Transverse colon (tissue), 4 donors: ENCODE measurements around the gene MOCS1. TPM values are rescaled to one million over a fixed set of nuclear protein-coding genes. Genes with fewer than 3 reads are reported as not detected.

Experiments used
- DNase-seq: peaks from one replicate; pipeline ENCODE4 v3.0.0-alpha.2; 2019
- H3K27ac ChIP-seq, 4 donors: fragments of 200-600 bp; sonication (generic); 2 replicates each; pipeline ENCODE4 v1.5.1; 2016 to 2018; ENCODE audit warnings: inconsistent platforms in 4 of 4
- H3K27me3 ChIP-seq: fragments of 200-600 bp; sonication (generic); 2 replicates; pipeline ENCODE4 v1.5.1; 2017; ENCODE audit warnings: inconsistent platforms
- H3K36me3 ChIP-seq, 4 donors: fragments of 200-600 bp; sonication (generic); 2 replicates each; pipeline ENCODE4 v1.5.1; 2017 to 2019; ENCODE audit warnings: inconsistent platforms in 4 of 4
- H3K4me1 ChIP-seq, 4 donors: fragments of 200-600 bp; sonication (generic); 2 replicates each; pipeline ENCODE4 v1.5.1; 2017 to 2020; ENCODE audit warnings: inconsistent platforms in 4 of 4
- H3K4me3 ChIP-seq, 4 donors: fragments of 200-600 bp; sonication (generic); 1 replicate in 1 of 4; 2 replicates in 3 of 4; pipeline versions ENCODE4 v1.5.1 to v1.6.1; 2017 to 2019; ENCODE audit warnings: inconsistent platforms in 4 of 4
- H3K9me3 ChIP-seq, 2 donors: fragments of 200-600 bp; sonication (generic); 2 replicates each; pipeline ENCODE4 v1.5.1; 2017 to 2019; ENCODE audit warnings: inconsistent platforms in 2 of 2
- EP300 ChIP-seq: sonication (generic); formaldehyde crosslinking; IDR thresholded peaks from one replicate; pipeline ENCODE4 v1.6.1; 2017; ENCODE audit warnings: antibody characterized with exemption, low read depth
- POLR2A ChIP-seq: fragments of 450-650 bp; IDR thresholded peaks from one replicate; pipeline ENCODE4 v1.6.1; 2016; ENCODE audit warnings: antibody characterized with exemption, mild to moderate bottlenecking, moderate library complexity
- POLR2AphosphoS5 ChIP-seq, 3 donors: sonication (generic); formaldehyde crosslinking; IDR thresholded peaks; one replicate each; pipeline ENCODE4 v1.6.1; 2016; ENCODE audit warnings: antibody characterized with exemption in 3 of 3
- WGBS, 2 donors: methylation state at CpG; one replicate each; pipeline ENCODE4 v1.1.5; 2018; ENCODE audit warnings: low coverage in 1 of 2; 5-methylcytosine and 5-hydroxymethylcytosine counted together
- in situ Hi-C, 4 donors: fragments of 200-750 bp; cut with MboI; loops; one replicate each; pipeline versions ENCODE4 v1.15.0 to v1.15.1; 2017; ENCODE audit warnings: low sequenced_read_pairs in 3 of 4, low pct_ligation_motif_present in 1 of 4, low pct_unique_long_range_greater_than_20kb in 1 of 4
- intact Hi-C: fragments of 100-400 bp; cut with DNase I; formaldehyde crosslinking; loops from one replicate; pipeline ENCODE4 v1.15.1; 2023; ENCODE audit warnings: low total_unique reads
- total RNA-seq, 4 donors: library from RNA; depleted of rRNA; stranded (reverse); fragments of >200 nt; gene quantifications; one replicate each; pipeline ENCODE4 v1.1.0, GENCODE V29; 2016
- TF ChIP-seq, protein P1 (sequence below), 5 experiments: fragments of 200-600 bp in 3 of 5; fragments of 450-650 bp in 2 of 5; sonication (generic) in 3 of 5; IDR thresholded peaks; 1 replicate in 2 of 5; 2 replicates in 3 of 5; pipeline ENCODE4 v1.5.1; 2016 to 2017; ENCODE audit warnings: antibody characterized with exemption in 5 of 5, inconsistent platforms in 3 of 5, mild to moderate bottlenecking in 2 of 5, moderate library complexity in 1 of 5

Gene MOCS1
- total RNA-seq, 4 donors from 2014 or later: 20.6 to 58.3 (median 42.3) TPM

DNA sequence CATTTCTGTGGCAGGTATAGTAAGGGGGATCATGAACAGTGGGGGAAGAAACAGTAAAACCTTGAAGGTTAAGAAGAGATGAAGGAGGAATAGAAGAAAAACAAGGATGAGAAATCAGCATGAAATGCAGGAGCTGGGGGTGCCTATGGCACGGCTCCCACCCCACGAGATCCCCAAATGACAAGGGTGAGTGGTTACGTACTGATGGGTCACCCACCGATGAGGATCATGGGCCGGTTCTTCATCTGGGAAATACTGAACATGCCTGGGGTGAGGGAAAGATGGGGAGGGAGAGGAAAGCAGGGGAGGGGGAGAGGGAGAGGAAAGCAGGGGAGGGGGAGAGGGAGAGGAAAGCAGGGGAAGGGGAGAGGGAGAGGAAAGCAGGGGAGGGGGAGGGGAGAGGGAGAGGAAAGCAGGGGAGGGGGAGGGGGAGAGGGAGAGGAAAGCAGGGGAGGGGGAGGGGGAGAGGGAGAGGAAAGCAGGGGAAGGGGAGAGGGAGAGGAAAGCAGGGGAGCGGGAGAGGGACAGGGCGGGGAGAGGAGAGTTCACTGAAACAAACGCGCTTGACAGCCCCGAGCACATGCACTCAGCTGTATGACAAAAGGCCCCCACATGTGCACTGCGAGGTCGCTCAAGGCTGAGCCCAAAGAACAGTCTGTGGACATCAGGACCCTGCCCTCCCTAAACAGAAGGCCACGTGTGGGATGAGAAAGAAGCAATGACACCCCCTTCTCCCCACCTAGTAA lies 25.3 kb downstream of the MOCS1 start:
- no peak for DNase-seq
- no peaks in the 10 kb centered on the region for H3K27me3 ChIP-seq
- intact Hi-C loops: no loop called here
- H3K4me3 ChIP-seq: no peak overlapping the region
- in situ Hi-C loops: no loop called here
- no peaks in the 10 kb centered on the region for H3K9me3 ChIP-seq
- peaks cover 0 to 8% (median 0%) of the 10 kb centered on the region in 4 donors for H3K36me3 ChIP-seq
- 72 to 84% methylated on average over 2 to 13 of the region's 13 CpGs for WGBS, 2 donors
- H3K27ac ChIP-seq: no peak overlapping the region
- no peaks in the 10 kb centered on the region for H3K4me1 ChIP-seq
- TF ChIP-seq POLR2A: no peak
- no peak for TF ChIP-seq POLR2AphosphoS5 (IDR thresholded peaks at IDR 0.05)
- TF ChIP-seq, protein P1, sequence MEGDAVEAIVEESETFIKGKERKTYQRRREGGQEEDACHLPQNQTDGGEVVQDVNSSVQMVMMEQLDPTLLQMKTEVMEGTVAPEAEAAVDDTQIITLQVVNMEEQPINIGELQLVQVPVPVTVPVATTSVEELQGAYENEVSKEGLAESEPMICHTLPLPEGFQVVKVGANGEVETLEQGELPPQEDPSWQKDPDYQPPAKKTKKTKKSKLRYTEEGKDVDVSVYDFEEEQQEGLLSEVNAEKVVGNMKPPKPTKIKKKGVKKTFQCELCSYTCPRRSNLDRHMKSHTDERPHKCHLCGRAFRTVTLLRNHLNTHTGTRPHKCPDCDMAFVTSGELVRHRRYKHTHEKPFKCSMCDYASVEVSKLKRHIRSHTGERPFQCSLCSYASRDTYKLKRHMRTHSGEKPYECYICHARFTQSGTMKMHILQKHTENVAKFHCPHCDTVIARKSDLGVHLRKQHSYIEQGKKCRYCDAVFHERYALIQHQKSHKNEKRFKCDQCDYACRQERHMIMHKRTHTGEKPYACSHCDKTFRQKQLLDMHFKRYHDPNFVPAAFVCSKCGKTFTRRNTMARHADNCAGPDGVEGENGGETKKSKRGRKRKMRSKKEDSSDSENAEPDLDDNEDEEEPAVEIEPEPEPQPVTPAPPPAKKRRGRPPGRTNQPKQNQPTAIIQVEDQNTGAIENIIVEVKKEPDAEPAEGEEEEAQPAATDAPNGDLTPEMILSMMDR (IDR thresholded peaks at IDR 0.05): no peak
- no peak for TF ChIP-seq EP300

DNA sequence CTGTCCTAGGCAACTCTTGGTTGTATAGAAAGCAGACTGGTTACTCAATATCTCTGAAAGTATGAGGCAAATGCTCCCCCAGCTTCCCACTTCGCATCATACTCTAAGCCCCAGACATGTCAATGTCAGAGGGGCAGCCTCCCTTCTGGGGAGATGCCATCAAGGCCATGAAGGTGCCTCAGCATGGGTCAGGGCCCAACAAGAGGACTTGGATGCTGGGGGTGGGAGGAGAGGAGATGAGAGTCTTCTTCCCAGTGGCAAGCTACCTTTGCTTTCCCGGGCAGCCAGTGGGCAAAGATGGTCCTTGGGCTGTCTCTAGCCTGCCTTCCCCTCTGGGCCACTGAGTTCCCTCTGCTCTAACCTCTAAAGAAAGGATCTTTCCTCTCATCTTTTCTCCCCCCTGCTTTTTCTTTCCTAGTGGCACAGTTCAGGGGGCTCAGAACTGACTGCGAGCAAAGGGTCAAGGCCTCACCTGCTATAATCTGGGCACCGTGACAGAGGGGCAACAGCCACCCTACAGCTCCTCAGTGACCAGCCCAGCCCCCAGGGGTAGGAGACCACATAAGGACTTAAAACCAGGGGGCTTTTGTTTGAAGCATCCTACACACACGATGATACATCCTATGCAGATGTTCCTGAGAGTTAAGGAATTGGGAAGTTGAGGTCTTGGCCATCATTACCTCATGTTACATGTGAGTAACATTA lies 26.2 kb downstream of the MOCS1 start:
- TF ChIP-seq, protein P1 (IDR thresholded peaks at IDR 0.05): no peak
- TF ChIP-seq POLR2A (no peak), EP300 (no peak), POLR2AphosphoS5 (IDR thresholded peaks at IDR 0.05) (no peak)
- Histone ChIP-seq H3K27me3 (no peaks in the 10 kb centered on the region), H3K27ac (no peak overlapping the region), H3K4me3 (no peak overlapping the region), H3K4me1 (no peaks in the 10 kb centered on the region), H3K36me3 (peaks cover 0 to 4% (median 0%) of the 10 kb centered on the region in 4 donors), H3K9me3 (no peaks in the 10 kb centered on the region)
- in situ Hi-C loops (no loop called here), intact Hi-C loops (no loop called here)
- 81% methylated on average over 5 of the region's 5 CpGs; no CpG with 5 or more reads in 1 of the 2 donors for WGBS, 2 donors
- no peak for DNase-seq

DNA sequence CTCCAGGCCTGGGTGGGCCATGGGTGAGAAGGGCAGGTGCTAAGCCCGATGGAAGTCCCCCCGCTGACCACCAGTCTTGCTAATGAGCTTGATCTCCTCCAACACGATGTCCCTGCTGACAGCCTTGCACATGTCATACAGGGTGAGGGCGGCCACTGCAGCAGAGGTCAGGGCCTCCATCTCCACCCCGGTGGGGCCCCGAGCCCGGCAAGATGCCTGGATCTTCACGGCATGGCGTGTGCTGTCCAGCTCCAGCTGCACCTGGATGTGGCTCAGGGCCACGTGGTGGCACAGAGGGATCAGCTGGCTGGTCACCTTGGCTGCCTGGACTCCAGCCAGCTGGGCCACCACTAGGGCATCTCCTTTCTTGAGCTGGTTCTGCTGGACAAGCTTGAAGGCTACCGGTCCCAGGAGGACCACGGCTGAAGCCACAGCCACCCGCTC lies 27.9 kb downstream of the MOCS1 start:
- TF ChIP-seq POLR2AphosphoS5 (IDR thresholded peaks at IDR 0.05) (no peak), EP300 (no peak), POLR2A (no peak)
- TF ChIP-seq, protein P1 (IDR thresholded peaks at IDR 0.05): no peak
- in situ Hi-C loops: no loop called here
- no peak overlapping the region for H3K27ac ChIP-seq
- no peak for DNase-seq
- intact Hi-C loops: no loop called here
- WGBS, 2 donors: 75% methylated on average over 7 of the region's 13 CpGs; no CpG with 5 or more reads in 1 of the 2 donors
- H3K36me3 ChIP-seq: no peaks in the 10 kb centered on the region
- no peaks in the 10 kb centered on the region for H3K4me1 ChIP-seq
- no peaks in the 10 kb centered on the region for H3K9me3 ChIP-seq
- H3K4me3 ChIP-seq: no peak overlapping the region
- no peaks in the 10 kb centered on the region for H3K27me3 ChIP-seq

DNA sequence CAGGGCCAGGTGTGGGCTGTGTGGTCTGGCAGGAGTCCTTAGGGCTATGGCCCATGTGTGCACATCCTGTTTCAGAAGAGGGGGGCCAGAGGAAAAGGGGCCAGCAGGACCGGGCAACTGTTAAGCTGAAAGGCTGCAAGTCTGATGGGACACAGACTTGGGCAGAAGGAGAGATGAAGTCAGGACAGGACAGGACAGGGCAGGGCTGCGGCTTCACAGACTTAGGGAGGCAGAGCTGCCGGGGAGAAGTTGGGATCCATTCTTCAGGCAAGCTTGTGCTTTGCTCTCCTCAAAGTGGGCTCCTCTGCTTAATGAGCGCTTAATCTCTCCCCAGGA lies 28.7 kb downstream of the MOCS1 start:
- in situ Hi-C loops: no loop called here
- 75 to 100% methylated on average over 1 to 4 of the region's 4 CpGs for WGBS, 2 donors
- H3K9me3 ChIP-seq: no peaks in the 10 kb centered on the region
- intact Hi-C loops: no loop called here
- no peak overlapping the region for H3K27ac ChIP-seq
- H3K4me1 ChIP-seq: no peaks in the 10 kb centered on the region
- TF ChIP-seq POLR2AphosphoS5 (IDR thresholded peaks at IDR 0.05) (no peak), POLR2A (no peak), EP300 (no peak)
- TF ChIP-seq, protein P1 (IDR thresholded peaks at IDR 0.05): no peak
- no peak for DNase-seq
- H3K36me3 ChIP-seq: no peaks in the 10 kb centered on the region
- H3K4me3 ChIP-seq: no peak overlapping the region
- H3K27me3 ChIP-seq: no peaks in the 10 kb centered on the region
